ENCODE data around the gene DMRTA2. TPM values are rescaled to one million over a fixed set of nuclear protein-coding genes. Genes with fewer than 3 reads are reported as not detected.

The DMRTA2 gene
- polyA plus RNA-seq, 1 experiment, result not detected

DNA sequence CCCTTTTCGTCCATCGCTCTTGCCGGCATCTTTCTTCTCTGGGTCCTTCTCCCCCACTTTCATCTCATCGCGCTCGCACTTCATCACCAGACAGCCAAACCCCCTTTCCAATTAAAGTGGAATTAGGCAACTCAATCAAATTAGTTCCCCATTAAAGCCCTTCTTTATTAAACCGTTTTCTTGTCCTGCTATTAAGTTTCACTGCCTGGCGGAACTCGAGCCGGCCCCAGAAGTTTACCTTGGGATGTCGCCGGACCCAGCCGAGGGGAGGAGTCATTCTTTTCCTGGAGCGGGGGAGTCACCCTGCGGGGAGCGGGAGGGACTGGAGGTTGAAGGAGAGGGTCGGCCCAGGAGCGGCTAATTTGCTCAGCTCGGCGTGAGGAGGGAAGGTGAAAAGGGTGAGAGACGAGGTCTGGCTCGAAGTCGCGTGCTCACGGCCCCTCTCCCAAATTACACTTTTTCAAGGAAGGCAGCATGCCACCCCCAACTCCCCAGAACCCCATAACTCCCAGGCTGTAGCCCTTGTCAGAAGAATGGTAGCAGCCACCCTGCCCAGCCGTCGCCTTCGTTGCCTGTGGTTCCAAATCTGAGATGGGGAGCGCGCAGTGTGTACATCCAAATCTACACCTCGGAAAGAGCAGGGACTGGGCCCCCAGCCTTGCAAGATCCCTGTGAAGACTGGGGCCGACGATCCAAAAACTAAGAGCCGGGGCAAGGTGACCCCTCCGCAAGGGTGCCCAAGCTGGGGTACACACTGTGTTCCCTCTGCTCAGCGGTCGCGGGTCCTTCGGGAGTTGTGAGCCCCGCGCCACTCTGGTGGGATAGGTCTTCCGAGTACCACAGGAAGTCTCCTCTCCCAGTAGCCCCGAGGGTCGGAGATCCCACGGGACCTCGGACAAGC is 6.4 kb downstream of the DMRTA2 start:
- Histone ChIP-seq H3K9me3 (ENCODE audit: control insufficient read depth, insufficient read depth, low read length) (peaks cover 7% of the 10 kb centered on the region; the same call in 1 of the 2 replicates), H3K27ac (ENCODE audit: low read depth, low read length) (no peak overlapping the region), H3K27me3 (ENCODE audit: control insufficient read depth, insufficient read depth, low read length) (peaks cover 74% of the 10 kb centered on the region), H3K4me3 (ENCODE audit: low read depth, low read length) (no peak overlapping the region)
- CTCF ChIA-PET, result no interaction called here
- TF ChIP-seq, protein P1, sequence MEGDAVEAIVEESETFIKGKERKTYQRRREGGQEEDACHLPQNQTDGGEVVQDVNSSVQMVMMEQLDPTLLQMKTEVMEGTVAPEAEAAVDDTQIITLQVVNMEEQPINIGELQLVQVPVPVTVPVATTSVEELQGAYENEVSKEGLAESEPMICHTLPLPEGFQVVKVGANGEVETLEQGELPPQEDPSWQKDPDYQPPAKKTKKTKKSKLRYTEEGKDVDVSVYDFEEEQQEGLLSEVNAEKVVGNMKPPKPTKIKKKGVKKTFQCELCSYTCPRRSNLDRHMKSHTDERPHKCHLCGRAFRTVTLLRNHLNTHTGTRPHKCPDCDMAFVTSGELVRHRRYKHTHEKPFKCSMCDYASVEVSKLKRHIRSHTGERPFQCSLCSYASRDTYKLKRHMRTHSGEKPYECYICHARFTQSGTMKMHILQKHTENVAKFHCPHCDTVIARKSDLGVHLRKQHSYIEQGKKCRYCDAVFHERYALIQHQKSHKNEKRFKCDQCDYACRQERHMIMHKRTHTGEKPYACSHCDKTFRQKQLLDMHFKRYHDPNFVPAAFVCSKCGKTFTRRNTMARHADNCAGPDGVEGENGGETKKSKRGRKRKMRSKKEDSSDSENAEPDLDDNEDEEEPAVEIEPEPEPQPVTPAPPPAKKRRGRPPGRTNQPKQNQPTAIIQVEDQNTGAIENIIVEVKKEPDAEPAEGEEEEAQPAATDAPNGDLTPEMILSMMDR (IDR thresholded peaks at IDR 0.05; ENCODE audit: low read depth, low read length), result no peak
- DNase-seq (ENCODE audit: low read depth, low spot score), result no peak
- POLR2A ChIA-PET, result no interaction called here

DNA sequence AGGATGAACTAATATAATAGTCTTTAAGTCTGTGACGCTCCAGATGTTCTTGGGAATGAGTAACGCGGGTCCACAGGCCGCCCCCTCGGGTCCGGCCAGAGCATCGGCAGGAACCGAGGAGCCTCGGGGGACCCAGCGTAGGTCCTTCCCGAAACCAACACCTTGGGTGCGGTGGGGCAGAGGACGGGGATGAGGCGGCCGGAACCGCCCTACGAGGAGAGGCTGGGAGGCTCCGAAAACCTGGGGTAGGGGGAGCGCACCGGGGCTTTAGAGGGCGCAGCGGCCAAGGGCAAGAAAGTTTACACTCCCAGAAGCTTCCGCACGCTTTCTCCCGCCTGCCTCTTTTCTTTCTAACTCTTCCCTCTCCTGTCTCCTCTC is 7.1 kb downstream of the DMRTA2 start:
- peaks cover 7% of the 10 kb centered on the region; the same call in 1 of the 2 replicates for H3K9me3 ChIP-seq (ENCODE audit: control insufficient read depth, insufficient read depth, low read length)
- ChIA-PET CTCF (interaction anchor here (0.5 kb wide), 1 partner anchor 298 kb away, joined by 3 read pairs; no protein-coding TSS in a partner anchor), POLR2A (no interaction called here)
- H3K4me3 ChIP-seq (ENCODE audit: low read depth, low read length), result no peak overlapping the region
- peaks cover 69% of the 10 kb centered on the region for H3K27me3 ChIP-seq (ENCODE audit: control insufficient read depth, insufficient read depth, low read length)
- no peak for DNase-seq (ENCODE audit: low read depth, low spot score)
- H3K27ac ChIP-seq (ENCODE audit: low read depth, low read length), result no peak overlapping the region
- TF ChIP-seq, protein P1 (IDR thresholded peaks at IDR 0.05; ENCODE audit: low read depth, low read length), result no peak

DNA sequence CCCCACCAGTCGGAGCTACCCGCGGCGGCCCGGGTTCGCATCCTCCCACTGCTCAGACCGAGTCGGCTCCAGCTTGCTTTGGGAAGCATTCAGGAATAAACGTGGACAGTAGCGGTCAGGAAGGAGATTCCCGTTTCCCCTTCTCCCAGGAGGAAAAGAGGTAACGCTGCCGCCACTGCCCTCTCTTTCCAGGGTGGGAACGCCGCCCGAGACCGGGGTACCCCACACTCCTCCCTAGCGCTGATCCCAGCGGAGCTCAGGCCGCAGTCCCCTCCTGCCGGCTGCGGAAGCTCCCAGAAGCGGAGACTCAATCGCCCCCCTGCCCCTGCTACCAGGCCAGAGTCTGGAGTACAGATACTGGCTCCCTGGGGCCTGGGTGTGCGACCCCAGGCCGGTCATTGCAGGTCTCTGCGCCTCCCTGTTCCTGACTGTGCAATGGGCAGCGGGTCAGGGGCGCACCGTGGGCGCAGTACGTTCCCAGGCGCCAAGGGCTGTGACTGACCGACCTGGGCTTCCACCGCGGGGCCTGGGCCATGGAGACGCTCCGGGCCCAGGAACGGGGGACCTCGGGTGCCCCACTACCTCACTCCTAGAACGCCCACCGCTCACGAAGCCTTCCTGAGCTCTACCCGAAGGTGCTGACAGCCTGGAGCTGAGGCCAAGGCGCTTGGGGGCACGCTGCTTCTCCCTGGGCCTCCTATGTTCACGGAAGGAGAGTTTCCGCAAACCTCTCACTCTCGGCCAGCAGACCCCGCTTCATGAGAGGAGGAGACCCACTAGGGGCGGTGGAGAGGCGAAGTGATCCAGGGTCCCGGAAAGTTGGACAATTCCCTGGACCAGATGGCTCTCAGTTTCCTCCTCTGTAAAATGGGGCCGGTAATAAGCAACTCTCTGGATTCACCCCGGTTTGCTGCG is 7.8 kb downstream of the DMRTA2 start:
- no peak for DNase-seq (ENCODE audit: low read depth, low spot score)
- ChIA-PET CTCF (interaction anchor here (0.5 kb wide), 1 partner anchor 299 kb away, joined by 3 read pairs; no protein-coding TSS in a partner anchor), POLR2A (no interaction called here)
- no peak overlapping the region for H3K27ac ChIP-seq (ENCODE audit: low read depth, low read length)
- H3K4me3 ChIP-seq (ENCODE audit: low read depth, low read length), result no peak overlapping the region
- peaks cover 7% of the 10 kb centered on the region; the same call in 1 of the 2 replicates for H3K9me3 ChIP-seq (ENCODE audit: control insufficient read depth, insufficient read depth, low read length)
- TF ChIP-seq, protein P1 (IDR thresholded peaks at IDR 0.05; ENCODE audit: low read depth, low read length), result no peak
- peaks cover 64% of the 10 kb centered on the region for H3K27me3 ChIP-seq (ENCODE audit: control insufficient read depth, insufficient read depth, low read length)

DNA sequence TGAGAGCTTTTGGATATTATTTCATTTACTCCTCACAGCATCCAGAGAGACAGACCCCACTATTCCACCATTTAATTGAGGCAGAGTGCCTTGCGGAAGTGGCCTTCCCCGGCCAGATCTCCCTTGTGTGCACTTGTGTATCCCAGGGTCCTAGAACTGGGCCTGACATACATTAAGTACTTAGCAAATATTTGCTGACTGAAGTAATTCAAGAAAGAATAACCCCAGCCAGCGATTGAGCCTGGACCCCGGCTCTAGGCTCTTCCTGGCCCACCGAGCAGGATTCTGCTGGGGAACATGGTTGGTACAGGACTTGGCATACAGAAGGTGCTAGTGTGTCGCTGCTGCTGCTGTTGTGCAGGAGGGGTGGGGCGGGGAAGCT is 8.4 kb downstream of the DMRTA2 start:
- peaks cover 57% of the 10 kb centered on the region for H3K27me3 ChIP-seq (ENCODE audit: control insufficient read depth, insufficient read depth, low read length)
- no peak overlapping the region for H3K27ac ChIP-seq (ENCODE audit: low read depth, low read length)
- CTCF ChIA-PET, result no interaction called here
- TF ChIP-seq, protein P1 (IDR thresholded peaks at IDR 0.05; ENCODE audit: low read depth, low read length), result no peak
- DNase-seq (ENCODE audit: low read depth, low spot score), result no peak
- H3K9me3 ChIP-seq (ENCODE audit: control insufficient read depth, insufficient read depth, low read length), result peaks cover 7% of the 10 kb centered on the region; the same call in 1 of the 2 replicates
- POLR2A ChIA-PET, result no interaction called here
- no peak overlapping the region for H3K4me3 ChIP-seq (ENCODE audit: low read depth, low read length)
